GM18517 (cell line): ENCODE measurements around the gene C1QTNF8.

Experiments used
- ATAC-seq: cut with Tn5 transposase; IDR thresholded peaks from one replicate; pipeline ENCODE4 v1.9.1; 2021; ENCODE audit warnings: mild to moderate bottlenecking, moderate library complexity; ENCODE audit not compliant: unreplicated experiment

Gene C1QTNF8

DNA sequence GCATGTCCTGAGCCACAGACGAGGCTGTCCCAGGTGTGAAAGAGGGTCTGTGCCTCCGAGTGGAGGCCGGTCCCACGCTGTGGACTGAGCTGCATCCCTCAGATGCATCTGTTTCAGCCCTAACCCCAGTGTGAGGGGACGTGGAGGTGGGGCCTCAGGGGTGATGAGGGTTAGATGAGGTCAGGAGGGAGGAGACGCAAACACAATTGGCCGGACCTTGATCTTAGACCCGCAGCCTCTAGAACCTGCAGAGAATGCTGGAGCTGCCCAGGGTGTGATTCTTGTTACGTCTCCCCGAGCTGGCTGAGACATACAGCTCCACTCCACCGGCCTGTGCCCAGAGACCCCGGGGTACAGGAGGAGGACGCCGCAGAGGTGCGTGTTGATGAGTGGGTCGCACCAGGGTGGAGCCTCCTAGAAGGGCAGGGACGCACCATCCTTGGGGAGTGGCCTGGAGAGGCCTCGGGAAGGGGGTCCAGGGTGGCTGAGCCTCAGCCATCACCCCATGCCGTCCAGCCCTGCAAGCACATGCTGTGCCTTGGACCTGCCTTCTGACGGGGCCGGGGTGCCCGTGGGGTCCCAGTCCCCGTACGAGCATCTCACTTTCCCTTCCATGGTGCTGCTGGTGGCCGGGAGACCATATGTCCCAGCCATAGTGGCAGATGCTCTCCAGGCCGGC lies 16.6 kb upstream of the C1QTNF8 start:
- no peak for ATAC-seq

DNA sequence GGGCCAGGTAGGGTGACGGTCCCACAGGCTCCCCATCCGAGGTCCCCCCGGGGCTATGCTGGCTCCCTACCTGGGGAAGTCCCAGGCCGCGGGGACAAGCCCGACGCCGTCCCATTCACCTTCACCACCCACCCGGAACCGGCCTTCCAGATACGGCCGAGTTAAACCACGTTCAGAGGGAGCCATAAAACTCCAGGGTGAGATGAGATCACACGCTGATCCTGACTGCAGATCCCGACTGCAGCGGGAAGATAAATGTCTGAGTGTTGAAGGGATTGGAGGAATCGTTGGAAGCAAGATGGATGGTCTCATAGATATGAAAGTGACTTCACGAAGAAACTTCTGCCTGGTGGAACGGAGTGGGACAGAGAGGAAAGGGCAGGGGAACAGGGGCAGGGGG lies 13.6 kb upstream of the C1QTNF8 start:
- ATAC-seq, result no peak

DNA sequence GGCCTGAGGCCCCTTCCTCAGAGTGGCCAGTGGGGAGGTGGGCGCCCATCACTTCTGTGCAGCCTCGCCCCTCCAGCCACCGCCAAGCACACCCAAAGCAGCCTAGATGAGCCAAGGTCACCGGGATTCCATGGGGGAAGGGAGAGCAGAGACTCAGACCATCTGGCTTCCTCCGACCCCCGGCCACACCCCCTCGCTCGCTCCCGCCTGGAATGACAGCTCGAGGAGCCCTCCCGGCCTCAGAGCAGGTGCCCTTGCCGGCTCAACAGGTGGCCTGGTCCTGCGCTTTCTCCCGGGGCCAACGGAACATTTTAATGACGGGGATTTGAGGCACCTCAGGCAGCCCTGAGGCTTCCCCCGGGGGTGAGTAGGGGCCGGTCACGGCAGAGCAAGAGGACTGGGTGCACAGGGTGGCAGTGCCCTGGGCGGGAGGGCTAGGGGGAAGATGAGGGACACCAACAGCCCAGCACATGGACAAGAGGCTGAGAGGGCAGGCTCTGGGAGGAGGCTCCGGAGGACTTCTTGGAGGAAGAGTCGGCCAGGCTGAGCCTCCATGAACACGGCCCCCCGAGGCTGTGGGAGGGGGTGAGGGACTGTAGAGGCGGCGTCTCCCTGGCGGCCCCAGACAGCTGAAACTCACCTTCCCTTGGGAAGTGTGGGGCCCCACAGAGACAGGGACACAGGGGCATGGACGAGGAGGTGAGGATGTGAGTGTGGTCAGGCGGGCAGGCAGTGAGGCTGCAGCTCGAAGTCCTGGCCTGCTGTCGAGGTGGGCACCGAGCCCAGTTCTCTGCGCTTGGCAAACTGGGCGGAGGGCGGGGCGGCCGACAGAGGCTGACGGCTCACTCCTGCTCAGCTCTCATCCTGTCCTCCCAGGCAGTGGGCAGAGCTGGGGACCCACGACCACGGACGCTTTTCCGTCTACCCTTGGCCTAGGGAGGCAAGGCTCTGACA lies 12.5 kb upstream of the C1QTNF8 start:
- no peak for ATAC-seq

DNA sequence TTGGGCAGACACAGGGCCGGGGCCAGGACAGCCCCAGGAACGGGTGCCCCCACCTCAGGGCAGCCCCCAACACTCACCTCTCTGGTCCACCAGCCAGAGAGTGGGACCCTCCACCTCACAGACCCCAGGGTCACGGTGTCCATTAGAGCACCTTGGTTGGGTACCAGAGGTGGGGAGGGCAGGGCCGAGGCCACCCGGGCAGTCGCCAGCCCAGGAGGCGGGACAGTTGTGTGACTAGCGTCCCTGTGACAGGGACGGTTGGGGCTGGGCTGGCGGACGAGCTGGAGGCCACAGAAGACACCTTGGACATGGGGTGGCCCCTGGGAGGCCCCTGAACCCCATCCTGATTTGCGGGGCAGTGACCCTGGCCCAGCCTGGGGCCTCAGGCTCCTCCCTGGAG lies 11.7 kb upstream of the C1QTNF8 start:
- ATAC-seq, result no peak

DNA sequence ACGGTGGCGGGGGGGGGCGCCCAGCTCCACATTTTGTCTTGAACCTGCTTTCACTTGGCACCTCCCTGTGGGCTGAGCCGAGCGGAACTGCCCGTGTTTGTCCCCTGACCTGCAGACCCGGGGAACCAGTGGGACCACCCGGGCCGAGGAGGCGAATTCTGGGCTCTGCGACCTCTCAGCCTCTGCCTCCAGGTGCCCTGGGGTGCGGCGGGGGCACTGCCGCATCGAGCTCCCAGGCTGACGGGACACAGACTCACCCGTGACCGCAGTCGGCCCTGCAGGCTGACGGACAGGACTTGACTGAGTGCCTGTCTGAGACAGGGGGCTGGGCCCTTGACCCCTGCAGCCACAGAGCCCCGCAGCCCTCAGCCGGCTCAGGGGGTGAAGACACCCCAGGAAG lies 11.1 kb upstream of the C1QTNF8 start:
- no peak for ATAC-seq

DNA sequence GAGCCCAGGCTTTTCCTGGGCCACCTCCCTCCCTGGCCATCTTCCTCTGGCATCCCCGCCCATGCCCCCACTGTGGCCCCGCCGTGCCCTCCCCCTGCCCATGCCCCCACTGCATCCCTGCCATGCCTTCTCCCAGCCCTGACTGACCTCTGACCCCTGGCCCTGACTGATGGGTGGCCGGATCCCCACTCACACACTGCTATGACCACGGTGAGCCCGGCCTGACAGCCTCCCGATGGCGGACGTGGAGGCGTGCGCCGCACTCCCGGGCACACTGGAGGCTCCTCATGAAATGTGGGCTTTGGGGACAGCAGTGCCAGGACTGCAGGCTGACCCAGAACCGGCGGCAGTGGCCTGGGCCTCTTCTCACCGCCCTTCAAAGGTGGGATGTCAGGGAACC lies 10.6 kb upstream of the C1QTNF8 start:
- ATAC-seq, result no peak

DNA sequence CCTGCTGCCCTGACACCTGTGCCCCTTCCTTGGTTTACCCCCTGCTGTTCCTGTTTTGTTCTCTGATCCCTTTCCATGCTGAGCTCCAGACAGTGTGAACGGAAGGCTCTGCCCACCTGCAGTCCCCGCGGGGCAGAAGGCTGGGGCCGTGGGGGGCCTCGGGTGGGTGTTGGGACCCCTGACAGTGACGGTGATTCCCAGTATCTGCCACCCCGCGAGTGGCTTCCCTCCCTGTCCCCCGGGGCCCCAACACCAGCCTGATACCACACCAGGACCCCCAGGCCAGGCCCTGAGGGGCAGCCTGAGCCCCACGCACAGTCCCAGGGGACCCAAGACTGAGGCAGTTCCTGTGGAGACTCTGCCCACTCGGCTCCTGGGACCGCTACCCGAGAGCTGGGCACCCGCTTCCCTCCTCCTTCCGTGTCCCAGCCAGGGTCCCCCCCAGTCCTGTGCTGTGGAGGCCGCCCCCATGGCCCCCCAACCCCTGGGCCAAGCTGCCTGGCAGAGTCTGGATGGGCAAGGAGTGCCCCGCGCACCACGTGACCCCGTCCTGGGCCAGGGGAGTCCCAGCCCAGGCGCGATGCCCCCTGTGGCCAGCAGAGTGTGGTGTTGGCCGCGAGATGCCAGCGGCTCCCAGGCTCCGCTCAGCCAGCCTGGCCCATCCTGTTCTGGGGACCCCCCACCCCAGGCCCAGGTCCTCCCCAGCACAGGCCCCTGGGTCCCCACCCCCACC lies 10.0 kb upstream of the C1QTNF8 start:
- no peak for ATAC-seq

DNA sequence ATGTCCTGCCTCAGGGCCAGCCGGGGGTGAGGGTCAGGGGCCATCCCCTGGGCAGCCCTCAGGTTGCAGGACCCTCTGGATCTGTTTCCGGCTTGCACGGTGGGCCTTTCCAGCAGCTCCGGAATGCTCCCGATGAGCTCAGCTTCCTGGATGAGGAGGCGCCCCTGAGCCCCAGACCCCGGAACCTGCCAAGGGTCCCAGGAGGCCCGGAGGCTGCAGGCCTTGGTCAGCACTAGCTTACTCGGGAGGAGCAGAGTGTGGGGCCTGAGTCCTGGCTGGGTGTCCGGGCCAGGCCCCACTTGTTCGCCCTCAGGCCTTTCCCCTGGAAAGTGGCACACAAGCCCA lies 7.6 kb upstream of the C1QTNF8 start:
- ATAC-seq, result no peak

DNA sequence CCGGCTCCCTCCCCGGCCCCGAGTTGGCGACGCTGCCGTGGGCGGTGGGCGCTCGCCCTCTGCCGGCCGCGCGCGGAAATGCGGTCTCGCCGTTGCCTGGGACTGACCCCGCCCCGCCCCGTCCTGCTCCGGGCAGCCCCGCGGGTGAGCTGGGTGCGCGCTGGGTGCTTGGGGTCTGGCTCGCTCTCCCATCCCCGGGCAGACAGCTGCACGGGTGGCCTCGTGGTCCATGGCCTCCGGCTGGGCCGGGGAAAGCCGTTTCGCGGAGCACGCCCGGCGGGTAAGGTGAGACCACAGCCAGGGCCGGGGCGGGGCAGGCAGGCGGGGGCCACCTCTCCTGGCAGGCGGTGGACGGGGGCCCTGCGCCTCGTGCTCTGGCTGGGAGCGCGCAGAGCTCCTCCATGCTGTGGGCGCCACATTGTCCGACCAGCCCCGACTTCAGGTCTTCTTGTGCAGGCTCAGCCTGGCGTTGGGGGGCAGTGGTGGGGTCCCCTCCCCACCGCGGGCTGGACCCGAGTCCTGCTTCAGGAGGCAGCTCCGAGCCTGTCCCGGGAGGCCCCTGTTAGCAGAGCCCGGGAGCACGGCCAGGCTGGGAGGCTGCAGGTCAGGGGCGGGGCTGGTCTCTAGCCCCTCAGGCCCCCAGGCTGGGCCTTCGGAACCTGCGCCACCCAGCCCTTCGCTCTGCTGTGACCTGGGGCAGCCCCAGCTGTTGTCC lies 7.0 kb upstream of the C1QTNF8 start:
- ATAC-seq, result no peak

DNA sequence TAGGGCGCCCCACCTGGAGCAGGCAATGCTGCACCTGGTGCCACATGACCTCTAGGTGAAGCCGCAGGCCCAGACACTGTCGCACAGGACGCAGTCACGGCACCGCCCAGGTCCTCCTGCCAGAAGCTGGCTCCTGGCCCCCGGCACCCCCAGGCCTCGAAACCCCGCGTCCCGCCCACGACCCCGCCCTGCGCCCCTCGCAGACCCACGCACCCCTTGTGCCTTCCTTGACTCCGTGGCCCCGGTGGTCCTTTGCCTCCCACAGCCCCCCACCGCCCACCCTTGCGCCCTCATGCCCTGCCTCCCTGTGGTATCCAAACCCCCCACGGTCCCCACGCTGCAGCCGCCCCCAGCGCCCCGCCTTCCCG lies 6.3 kb upstream of the C1QTNF8 start:
- no peak for ATAC-seq

DNA sequence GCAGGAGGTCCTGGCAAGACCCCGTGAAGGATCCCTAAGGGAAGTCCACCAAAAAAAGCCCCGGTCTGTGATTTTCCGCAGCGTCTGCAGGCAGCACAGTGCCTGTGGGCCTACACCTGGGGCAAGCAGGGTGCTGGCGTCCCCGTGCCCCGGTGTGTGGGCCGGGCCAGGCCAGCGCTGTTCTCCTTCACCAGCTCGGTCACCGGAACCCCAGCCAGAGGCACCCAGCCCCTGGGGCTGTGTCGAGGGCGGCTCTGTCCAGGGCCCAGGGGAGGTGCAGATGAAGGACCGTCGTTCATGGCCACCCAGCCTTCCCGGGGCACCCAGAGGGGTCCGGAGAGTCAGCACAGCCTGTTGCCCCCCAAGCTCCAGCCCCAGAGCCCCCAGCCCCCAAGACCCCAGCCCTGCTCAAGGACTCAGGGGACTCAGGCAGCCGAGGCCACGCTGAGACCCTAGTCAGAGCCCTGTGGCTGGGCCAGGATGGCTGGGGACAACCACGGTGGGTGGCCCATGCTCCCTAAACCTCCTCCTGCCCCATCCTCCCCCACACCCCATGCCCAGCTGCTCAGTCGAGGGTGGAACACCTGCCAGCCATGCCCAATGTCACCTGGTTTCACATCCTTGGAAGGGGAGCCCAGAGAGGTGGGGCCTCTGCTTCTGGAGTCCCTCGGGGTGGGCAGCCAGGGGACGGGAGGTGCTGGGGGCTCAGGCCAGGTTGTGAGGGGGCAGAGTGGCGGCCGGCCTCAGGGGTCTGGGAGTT lies 5.7 kb upstream of the C1QTNF8 start:
- ATAC-seq, result no peak

DNA sequence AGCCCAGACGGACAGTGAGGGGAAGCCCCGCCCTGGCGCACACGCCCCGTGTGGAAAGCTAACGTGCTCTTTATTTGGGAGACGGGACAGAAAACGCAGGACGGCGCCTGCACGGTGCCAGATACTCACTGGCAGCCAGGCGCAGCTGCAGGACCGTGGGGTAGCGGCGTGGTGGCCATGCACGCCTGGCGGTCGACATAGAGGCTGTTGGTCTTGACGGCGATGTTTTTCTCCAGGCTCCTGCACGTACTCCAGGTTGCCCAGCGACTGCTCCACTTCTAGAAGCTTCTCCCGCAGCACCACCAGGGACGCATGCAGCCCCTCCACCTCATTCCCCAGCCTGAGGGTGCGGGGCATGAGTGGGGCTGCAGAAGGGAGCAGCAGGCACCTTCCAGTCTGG lies 5.1 kb upstream of the C1QTNF8 start:
- ATAC-seq, result no peak

DNA sequence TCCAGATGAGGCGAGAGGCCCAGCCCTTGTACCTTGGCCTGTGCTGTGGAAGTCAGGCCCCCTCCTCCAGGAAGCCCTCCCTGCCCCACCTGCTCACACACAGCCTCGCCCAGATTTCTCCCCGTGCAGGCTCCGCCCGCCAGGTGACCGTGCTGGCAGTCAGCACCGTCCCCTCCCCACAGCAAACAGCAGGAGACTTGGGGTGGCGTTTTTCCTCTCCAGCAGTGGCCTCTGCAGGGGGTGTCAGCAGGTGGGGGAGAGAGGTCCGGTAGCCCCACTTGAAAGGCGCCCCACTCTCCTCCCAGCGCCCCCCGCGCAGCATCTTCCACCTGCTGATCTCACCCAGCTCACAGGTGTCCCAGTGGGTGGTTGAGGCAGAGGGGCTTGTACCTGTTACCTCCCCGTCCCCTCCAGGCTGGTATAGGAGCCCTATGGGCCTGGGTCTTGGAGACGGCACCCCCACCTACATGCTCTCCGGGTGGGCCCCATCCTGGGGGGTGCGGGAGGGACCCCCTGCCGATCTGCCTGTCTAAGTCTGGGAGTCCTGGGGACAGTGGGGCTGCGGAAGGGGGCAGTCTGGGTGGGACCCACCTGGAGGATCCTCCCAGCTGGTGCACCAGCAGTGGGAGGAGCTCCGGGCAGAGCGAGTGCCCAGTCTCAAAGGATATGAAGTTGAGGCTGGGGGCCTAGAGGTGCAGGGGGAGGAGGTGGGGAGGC lies 4.2 kb upstream of the C1QTNF8 start:
- no peak for ATAC-seq

DNA sequence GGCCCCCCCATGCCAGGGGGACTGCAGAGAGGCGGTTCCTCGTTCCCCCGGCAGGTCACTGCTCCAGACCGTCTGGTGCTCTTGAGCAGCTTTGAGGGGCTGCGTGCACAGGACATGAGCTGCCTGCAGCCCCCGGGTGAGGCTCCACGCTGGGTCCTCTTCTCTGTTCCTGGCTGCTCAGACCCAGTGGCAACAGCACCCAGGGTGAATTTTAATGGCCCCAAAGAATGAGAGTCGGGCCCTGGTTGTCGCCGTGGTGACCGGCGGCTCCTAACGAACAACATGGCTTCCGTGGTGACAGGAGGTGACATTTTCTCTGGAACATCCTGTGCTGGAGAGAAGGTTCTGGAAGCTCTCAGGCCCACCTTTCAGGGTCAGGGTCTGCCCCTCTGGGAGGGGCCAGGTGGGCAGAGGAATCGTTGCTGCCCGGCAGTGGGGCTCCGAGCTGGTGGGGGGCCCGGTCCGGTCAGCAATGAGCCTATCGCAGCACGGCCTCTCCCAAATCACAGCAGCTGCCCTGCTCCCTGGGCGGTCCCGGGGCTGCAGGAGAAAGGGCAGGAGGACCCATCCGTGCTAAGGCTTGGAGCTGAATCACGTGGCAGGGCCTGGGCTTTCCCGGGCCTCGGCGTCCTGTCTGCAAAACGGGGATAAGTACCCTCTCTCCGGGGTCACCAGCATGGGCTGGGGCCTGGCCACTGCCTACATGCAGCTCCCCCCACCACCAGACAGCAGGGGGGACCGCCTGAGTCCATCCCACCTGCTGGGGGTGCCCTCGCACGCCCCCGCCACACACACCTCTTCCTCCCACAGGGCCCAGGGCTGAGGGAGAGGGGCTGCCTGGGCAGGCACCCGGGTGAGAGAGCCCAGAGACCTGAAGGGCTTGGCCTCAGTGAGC lies 3.4 kb upstream of the C1QTNF8 start:
- no peak for ATAC-seq

DNA sequence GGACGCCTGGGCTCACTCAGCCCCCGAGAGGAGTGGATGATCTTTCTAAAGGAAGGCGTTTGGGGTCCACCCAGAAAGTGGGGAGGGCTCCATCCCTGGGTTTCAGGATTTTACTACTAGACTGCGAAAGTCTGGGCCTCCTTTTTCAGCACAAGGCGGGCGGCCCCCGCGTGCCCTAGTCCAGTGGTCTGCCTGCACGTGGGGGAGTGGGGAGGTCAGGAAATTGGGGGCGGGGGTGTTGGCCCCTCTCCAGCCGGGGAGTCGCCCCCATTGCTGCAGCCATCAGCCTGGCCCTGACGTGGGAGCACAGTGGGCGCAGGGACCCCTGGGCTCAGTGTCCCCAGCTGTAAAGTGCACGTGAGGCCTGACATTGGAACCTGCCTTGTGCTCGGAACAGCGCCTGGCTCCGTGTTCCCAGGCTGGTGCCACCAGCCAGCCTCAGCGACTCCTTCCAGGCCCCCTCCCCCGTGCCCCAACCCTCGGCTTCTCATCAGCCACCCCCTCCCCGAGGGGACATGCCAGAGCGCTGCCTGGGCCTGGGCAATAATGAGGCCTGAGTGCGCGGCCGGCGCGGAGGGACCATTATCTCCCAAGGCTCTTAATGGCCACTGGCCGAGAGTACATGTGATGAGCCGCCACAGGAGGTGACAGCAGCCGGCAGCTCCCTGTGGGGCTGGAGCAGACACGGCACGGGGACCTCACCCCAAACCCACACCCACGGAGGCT lies 2.4 kb upstream of the C1QTNF8 start:
- no peak for ATAC-seq

DNA sequence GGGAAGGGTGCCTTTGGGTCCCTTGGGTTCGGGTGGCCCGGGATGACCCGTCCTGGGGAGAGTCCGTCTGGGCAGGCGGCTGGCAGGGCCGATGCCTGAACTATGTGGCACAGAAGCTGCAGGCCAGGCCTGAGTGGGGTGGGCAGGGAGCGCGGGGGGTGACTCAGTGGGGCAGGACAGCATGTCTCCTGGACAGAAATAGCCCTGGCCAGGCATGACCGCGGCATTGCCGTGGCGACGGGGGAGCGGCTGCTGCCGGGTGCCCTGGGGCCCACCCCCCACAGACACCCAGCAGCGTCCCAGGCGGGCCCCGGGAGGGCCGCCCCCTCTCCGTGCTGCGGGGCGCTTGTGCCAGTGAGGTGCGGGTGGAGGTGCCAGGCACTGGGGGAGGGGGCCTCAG lies 1.8 kb upstream of the C1QTNF8 start:
- no peak for ATAC-seq

DNA sequence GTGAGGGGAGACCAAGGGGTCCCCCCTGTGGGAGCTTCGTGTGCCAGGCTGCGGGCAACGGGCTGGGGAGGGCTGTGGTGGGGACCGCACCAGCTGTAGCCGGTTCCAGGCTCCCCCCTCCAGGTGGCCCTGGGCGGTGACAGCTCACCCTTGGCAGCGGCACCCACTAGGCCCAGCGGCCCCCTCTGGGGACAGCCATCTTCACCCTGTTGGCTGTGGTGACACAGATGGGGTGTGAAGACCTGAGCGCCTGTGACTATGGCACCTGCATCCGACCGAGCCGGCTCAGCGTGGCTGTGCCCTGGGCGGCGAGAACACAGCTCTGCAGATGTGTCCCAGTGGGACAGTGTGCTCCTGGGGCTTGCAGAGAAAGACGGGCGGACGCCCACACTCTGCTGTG lies 1.1 kb upstream of the C1QTNF8 start:
- ATAC-seq, result no peak
